Stomach (tissue), 4 donors: Measurements from ENCODE around the gene NPY4R.
"Not testable (repeated sequence)": the region's sequence is repeated elsewhere in the genome, so short reads cannot be mapped to it uniquely, and the experiment has no call there.

Experiments used
- POLR2A ChIP-seq, 4 donors: fragments of 450-650 bp; IDR thresholded peaks; one replicate each; pipeline ENCODE4 v1.6.1; 2016; ENCODE audit warnings: antibody characterized with exemption in 4 of 4, control low read depth in 2 of 4, mild to moderate bottlenecking in 1 of 4, moderate library complexity in 1 of 4
- POLR2AphosphoS5 ChIP-seq, 3 donors: sonication (generic); formaldehyde crosslinking; IDR thresholded peaks; one replicate each; pipeline ENCODE4 v1.6.1; 2016; ENCODE audit warnings: antibody characterized with exemption in 3 of 3
- TF ChIP-seq, protein P1 (sequence below), 7 experiments: fragments of 450-650 bp in 4 of 7; fragments of 200-600 bp in 3 of 7; sonication (generic) in 3 of 7; IDR thresholded peaks; one replicate each; pipeline ENCODE4 v1.5.1; 2016 to 2019; ENCODE audit warnings: antibody characterized with exemption in 7 of 7, control low read depth in 2 of 7, mild to moderate bottlenecking in 1 of 7

DNA sequence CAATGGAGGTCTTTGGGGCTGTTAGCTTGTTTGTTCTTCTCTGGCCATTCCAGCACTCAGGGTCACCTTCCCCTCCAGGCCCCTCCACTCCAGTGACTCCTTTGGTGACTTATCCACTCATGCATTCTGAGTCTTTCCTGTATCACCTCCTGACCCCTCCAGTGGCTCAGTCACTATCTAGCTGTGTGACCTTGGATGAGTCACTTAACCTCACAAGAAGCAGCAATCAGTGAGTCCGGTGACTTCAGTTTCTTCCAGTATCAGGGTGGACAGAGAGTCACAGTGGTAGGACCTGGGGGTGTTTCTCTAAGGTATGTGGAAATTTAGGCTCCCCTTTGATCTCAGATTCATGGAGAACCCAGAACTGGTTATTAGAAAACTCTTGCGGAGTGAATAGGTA is 9.8 kb downstream of the NPY4R start:
- TF ChIP-seq, protein P1, sequence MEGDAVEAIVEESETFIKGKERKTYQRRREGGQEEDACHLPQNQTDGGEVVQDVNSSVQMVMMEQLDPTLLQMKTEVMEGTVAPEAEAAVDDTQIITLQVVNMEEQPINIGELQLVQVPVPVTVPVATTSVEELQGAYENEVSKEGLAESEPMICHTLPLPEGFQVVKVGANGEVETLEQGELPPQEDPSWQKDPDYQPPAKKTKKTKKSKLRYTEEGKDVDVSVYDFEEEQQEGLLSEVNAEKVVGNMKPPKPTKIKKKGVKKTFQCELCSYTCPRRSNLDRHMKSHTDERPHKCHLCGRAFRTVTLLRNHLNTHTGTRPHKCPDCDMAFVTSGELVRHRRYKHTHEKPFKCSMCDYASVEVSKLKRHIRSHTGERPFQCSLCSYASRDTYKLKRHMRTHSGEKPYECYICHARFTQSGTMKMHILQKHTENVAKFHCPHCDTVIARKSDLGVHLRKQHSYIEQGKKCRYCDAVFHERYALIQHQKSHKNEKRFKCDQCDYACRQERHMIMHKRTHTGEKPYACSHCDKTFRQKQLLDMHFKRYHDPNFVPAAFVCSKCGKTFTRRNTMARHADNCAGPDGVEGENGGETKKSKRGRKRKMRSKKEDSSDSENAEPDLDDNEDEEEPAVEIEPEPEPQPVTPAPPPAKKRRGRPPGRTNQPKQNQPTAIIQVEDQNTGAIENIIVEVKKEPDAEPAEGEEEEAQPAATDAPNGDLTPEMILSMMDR (IDR thresholded peaks at IDR 0.05): not testable (repeated sequence)
- TF ChIP-seq POLR2AphosphoS5, POLR2A (IDR thresholded peaks at IDR 0.05): not testable (repeated sequence)
